ENCODE measurements around the gene ATP6V0C. TPM values are rescaled to one million over a fixed set of nuclear protein-coding genes. Genes with fewer than 3 reads are reported as not detected.

The ATP6V0C gene
- total RNA-seq, 1 experiment from 2014 or later, result 176 TPM

DNA sequence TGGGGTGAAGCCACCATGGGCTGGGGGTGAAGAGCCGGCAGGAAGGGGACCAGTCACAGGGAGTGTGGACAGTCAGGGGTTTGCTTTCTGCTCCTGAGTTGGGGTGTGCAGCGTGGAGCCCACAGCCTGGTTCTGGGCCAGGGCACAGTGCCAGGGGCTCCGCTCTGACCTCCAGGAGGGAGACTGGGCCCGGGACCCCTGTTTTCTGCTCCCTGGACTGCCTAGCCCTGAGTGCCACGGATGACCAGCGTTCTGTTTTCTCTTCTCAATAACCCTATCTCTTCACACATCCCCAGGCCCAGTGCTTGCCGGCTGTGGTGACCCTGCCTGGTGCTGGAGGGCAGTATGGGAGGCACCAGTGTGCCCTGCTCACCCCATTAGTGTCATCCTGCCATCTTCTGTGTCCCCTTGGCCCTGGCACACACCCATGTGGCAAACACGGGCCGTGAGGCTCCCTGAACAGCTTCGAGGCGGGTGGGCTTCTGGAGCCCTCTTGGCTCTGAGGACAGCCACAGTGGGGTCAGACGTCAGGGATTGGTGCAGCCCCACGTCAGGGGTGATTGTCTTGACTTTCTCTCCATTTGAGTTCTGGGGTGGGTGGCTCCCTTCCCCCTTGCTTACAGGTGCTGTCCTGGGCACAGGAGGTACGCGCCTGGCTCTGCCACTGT, 16.3 kb downstream of the ATP6V0C start:
- no peaks in the 10 kb centered on the region for H3K9me3 ChIP-seq (ENCODE audit: control insufficient read depth, low read depth, low read length)
- H2BK5ac ChIP-seq (ENCODE audit: insufficient read length, low read length), result no peak overlapping the region
- H2AK5ac ChIP-seq (ENCODE audit: insufficient read length, low read length), result no peak overlapping the region
- no peak overlapping the region for H3K23ac ChIP-seq (ENCODE audit: insufficient read length, low read depth, low read length)
- no peaks in the 10 kb centered on the region for H3K79me1 ChIP-seq (ENCODE audit: insufficient read depth, low read depth, low read length, poor library complexity, severe bottlenecking)
- no peak overlapping the region for H3K4me2 ChIP-seq (ENCODE audit: insufficient read depth, insufficient read length, low read length)
- H3K27me3 ChIP-seq (ENCODE audit: insufficient read depth, low read length), result no peaks in the 10 kb centered on the region
- H3K36me3 Mint-ChIP-seq (ENCODE audit: insufficient read depth in 1 of 3, low read depth in 3 of 3), result peaks cover 4 to 26% (median 9%) of the 10 kb centered on the region in 3 experiments; a peak in 6 of 7 replicates
- DNase-seq, result no peak
- no peak overlapping the region for H4K8ac ChIP-seq (replicated peaks; ENCODE audit: insufficient read length, low read depth, low read length)
- no peak overlapping the region for H4K5ac ChIP-seq (ENCODE audit: insufficient read length, low read depth, low read length)
- TF ChIP-seq, protein P1, sequence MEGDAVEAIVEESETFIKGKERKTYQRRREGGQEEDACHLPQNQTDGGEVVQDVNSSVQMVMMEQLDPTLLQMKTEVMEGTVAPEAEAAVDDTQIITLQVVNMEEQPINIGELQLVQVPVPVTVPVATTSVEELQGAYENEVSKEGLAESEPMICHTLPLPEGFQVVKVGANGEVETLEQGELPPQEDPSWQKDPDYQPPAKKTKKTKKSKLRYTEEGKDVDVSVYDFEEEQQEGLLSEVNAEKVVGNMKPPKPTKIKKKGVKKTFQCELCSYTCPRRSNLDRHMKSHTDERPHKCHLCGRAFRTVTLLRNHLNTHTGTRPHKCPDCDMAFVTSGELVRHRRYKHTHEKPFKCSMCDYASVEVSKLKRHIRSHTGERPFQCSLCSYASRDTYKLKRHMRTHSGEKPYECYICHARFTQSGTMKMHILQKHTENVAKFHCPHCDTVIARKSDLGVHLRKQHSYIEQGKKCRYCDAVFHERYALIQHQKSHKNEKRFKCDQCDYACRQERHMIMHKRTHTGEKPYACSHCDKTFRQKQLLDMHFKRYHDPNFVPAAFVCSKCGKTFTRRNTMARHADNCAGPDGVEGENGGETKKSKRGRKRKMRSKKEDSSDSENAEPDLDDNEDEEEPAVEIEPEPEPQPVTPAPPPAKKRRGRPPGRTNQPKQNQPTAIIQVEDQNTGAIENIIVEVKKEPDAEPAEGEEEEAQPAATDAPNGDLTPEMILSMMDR (conservative IDR thresholded peaks at IDR 0.05), result no peak
- no peaks in the 10 kb centered on the region for H4K20me1 ChIP-seq (ENCODE audit: control insufficient read depth, insufficient read depth, insufficient read length)
- no peak overlapping the region for H2BK120ac ChIP-seq (ENCODE audit: low read depth, low read length, poor library complexity, severe bottlenecking)
- H3K56ac ChIP-seq (ENCODE audit: insufficient read length, low read depth, low read length), result no peak overlapping the region
- H2AFZ ChIP-seq (ENCODE audit: low read length), result no peak overlapping the region
- H3K4me1 ChIP-seq (ENCODE audit: insufficient read depth, low read length), result no peaks in the 10 kb centered on the region
- no CpG with 5 or more reads among the region's 15 CpGs for WGBS (ENCODE audit: extremely low coverage, insufficient read length, low lambda C conversion rate)
- no peak overlapping the region for H3K4ac ChIP-seq (ENCODE audit: low read depth, low read length)
- H3K14ac ChIP-seq (ENCODE audit: insufficient read depth, low read length), result no peak overlapping the region
- H3K4me3 Mint-ChIP-seq, result peak overlapping the region; percentile 9 to 48; a peak in 2 of 5 replicates
- H3K9ac ChIP-seq (ENCODE audit: extremely low read depth, insufficient read length, low read length), result no peak overlapping the region
- H3K9me3 Mint-ChIP-seq, result peaks cover 0 to 2% of the 10 kb centered on the region in 2 experiments; a peak in 1 of 5 replicates
- no peaks in the 10 kb centered on the region for H3K79me2 ChIP-seq (ENCODE audit: insufficient read depth, low read length)
- H2BK20ac ChIP-seq (ENCODE audit: low read depth, low read length, poor library complexity, severe bottlenecking), result no peak overlapping the region
- peaks cover 4 to 11% of the 10 kb centered on the region in 2 experiments for H3K4me1 Mint-ChIP-seq
- H3K27ac Mint-ChIP-seq, result peak overlapping the region in 1 of 3 experiments; percentile 76; a peak in 1 of 7 replicates
- H3K18ac ChIP-seq (ENCODE audit: insufficient read length, low read depth, low read length), result no peak overlapping the region
- H3K27me3 Mint-ChIP-seq (ENCODE audit: low read depth), result peaks cover 4% of the 10 kb centered on the region; the same call in 1 of the 2 replicates
- H2BK15ac ChIP-seq (ENCODE audit: low read depth, low read length), result no peak overlapping the region
- H2BK12ac ChIP-seq (ENCODE audit: insufficient read length, low read depth, low read length), result no peak overlapping the region
- H3K23me2 ChIP-seq (ENCODE audit: insufficient read length, low read depth, low read length, poor library complexity, severe bottlenecking), result peaks cover 10% of the 10 kb centered on the region
- no peak overlapping the region for H4K91ac ChIP-seq (ENCODE audit: insufficient read length, low read depth, low read length)
- no peak overlapping the region for H3T11ph ChIP-seq (ENCODE audit: low read length)
- H3K27ac ChIP-seq (ENCODE audit: insufficient read length, low read depth, low read length), result no peak overlapping the region
